K562 (cell line): ENCODE measurements around the gene JUND. TPM values are rescaled to one million over a fixed set of nuclear protein-coding genes. Genes with fewer than 3 reads are reported as not detected.

Experiments used
- CAMTA2 ChIP-seq: fragments of 250-450 bp; sonication (Bioruptor Pico); conservative IDR thresholded peaks from 2 replicates; pipeline ENCODE4 v1.5.1; 2022
- ID3 ChIP-seq, 2 experiments: fragments of 250-450 bp in 1 of 2; fragments of 450-650 bp in 1 of 2; sonication (Bioruptor Pico) in 1 of 2; IDR thresholded peaks; 2 replicates each; pipeline versions ENCODE4 v1.6.1 to v1.8.0; 2016 to 2021; ENCODE audit warnings: mild to moderate bottlenecking in 2 of 2, moderate library complexity in 2 of 2, missing compliant biosample characterization in 1 of 2, missing genetic modification characterization in 1 of 2
- MGA ChIP-seq: fragments of 450-650 bp; IDR thresholded peaks from 2 replicates; pipeline ENCODE4 v1.6.1; 2016; ENCODE audit warnings: mild to moderate bottlenecking, moderate library complexity
- NFRKB ChIP-seq: fragments of 450-650 bp; IDR thresholded peaks from 2 replicates; pipeline ENCODE4 v1.6.1; 2016; ENCODE audit warnings: low read depth
- TBP ChIP-seq: optimal IDR thresholded peaks from 2 replicates; pipeline ENCODE3; 2011; ENCODE audit warnings: low read depth, low read length, improper control_type of control experiment
- ZNF217 ChIP-seq: sonication (generic); formaldehyde crosslinking; IDR thresholded peaks from 2 replicates; pipeline ENCODE4 v1.8.0; 2022; ENCODE audit warnings: mild to moderate bottlenecking, missing genetic modification reagents
- ZNF644 ChIP-seq: fragments of 200-800 bp; sonication (Bioruptor generic); IDR thresholded peaks from 2 replicates; pipeline ENCODE4 v1.6.1; 2016; ENCODE audit warnings: low read depth, missing genetic modification characterization, missing compliant biosample characterization
- polyA plus RNA-seq, 8 experiments: library from polyadenylated mRNA; depleted of rRNA in 4 of 8; stranded (reverse) in 5 of 8; unstranded in 3 of 8; fragments of >200 nt; fragmentation: Nextera tagmentation in 2 of 8; fragmentation: Illumina TruSeq in 1 of 8; extraction: Ambion mirVana in 2 of 8; extraction: Trizol in 1 of 8; gene quantifications; 2 replicates each; pipeline versions ENCODE4 v1.2.1 to v1.2.3, GENCODE V29; 2011 to 2014; ENCODE audit warnings: inconsistent platforms in 1 of 8, missing spikeins in 1 of 8
- total RNA-seq, 7 experiments: library from RNA; depleted of rRNA in 6 of 7; stranded (reverse); fragments of >200 nt in 6 of 7; fragmentation: Illumina TruSeq in 2 of 7; extraction: Trizol in 2 of 7; gene quantifications; 2 replicates each; pipeline versions ENCODE4 v1.2.1 to v1.2.3, GENCODE V29; 2011 to 2021; ENCODE audit warnings: low replicate concordance in 1 of 7
- TF ChIP-seq, protein P1 (sequence below), 3 experiments: fragments of 200-800 bp in 1 of 3; fragments of 250-450 bp in 1 of 3; fragments of 450-650 bp in 1 of 3; sonication (Bioruptor Pico) in 1 of 3; sonication (Bioruptor generic) in 1 of 3; formaldehyde crosslinking in 1 of 3; IDR thresholded peaks; 2 replicates each; pipeline versions ENCODE4 v1.6.1 to v1.8.0; 2016 to 2022; ENCODE audit warnings: mild to moderate bottlenecking in 2 of 3, missing genetic modification characterization in 2 of 3, missing compliant biosample characterization in 1 of 3, moderate library complexity in 1 of 3

JUND gene
- total and polyA plus RNA-seq, 9 of the 15 experiments (the other 6 are each of a cell fraction or from before 2014, with no cell fraction given), result 6.4 to 286 (median 42.3) TPM

DNA sequence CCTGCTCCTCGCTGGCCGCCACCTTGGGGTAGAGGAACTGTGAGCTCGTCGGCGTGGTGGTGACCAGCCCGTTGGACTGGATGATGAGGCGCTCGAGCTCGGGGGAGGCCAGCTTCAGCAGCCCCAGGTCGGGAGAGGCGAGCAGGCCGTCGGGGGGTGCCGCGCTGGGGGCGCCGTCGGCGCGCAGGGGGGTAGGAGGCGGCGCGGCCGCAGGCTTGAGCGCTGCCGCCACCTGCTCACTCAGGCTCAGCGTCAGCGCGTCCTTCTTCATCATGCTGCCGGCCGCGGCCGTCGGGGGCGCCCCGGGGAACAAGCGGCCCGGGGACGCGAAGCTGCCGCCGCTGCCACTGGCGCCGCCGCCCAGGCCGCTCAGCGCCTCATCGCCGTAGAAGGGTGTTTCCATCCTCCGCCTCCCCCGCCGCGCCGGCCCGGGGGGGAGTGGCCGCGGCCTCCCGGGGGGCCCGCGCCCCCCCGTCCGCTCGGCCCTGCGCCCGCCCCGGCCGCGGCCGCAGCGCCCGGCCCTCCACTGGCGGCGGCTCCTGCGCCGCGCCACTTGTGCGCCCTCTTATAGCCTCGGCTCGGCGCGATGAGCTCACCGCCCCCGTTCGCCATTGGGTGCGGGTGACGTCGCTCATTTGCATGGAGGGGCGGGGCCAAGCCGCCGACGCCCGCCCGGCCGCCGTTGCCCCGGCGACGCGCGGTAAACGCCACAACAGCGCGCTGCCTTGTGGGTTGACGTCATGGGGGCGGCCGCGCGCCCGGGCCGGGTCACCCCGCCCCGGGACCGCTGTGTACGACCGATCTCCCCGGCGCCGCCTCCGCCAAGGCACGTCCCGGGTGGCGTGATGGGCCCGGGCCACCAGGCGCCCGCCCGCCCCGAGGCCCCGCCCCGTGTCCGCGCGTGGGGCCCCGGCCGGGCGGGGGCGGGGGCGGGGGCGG, at the start of gene JUND (continued):
- TF ChIP-seq MGA, result no peak
- TF ChIP-seq, protein P1, sequence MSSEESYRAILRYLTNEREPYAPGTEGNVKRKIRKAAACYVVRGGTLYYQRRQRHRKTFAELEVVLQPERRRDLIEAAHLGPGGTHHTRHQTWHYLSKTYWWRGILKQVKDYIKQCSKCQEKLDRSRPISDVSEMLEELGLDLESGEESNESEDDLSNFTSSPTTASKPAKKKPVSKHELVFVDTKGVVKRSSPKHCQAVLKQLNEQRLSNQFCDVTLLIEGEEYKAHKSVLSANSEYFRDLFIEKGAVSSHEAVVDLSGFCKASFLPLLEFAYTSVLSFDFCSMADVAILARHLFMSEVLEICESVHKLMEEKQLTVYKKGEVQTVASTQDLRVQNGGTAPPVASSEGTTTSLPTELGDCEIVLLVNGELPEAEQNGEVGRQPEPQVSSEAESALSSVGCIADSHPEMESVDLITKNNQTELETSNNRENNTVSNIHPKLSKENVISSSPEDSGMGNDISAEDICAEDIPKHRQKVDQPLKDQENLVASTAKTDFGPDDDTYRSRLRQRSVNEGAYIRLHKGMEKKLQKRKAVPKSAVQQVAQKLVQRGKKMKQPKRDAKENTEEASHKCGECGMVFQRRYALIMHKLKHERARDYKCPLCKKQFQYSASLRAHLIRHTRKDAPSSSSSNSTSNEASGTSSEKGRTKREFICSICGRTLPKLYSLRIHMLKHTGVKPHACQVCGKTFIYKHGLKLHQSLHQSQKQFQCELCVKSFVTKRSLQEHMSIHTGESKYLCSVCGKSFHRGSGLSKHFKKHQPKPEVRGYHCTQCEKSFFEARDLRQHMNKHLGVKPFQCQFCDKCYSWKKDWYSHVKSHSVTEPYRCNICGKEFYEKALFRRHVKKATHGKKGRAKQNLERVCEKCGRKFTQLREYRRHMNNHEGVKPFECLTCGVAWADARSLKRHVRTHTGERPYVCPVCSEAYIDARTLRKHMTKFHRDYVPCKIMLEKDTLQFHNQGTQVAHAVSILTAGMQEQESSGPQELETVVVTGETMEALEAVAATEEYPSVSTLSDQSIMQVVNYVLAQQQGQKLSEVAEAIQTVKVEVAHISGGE (CRISPR knock-in tag; IDR thresholded peaks at IDR 0.05), result no peak; a peak in 2 of 6 replicates
- TF ChIP-seq ZNF644, result no peak; the same call in 1 of the 2 replicates
- no peak for TF ChIP-seq ID3 (CRISPR knock-in tag; IDR thresholded peaks at IDR 0.05)
- TF ChIP-seq ID3 (tag; IDR thresholded peaks at IDR 0.05), result peak; percentile 54; the same call in 1 of the 2 replicates
- no peak for TF ChIP-seq ZNF217 (CRISPR knock-in tag)
- peak; percentile 99 for TF ChIP-seq TBP
- TF ChIP-seq NFRKB, result no peak
- no peak for TF ChIP-seq CAMTA2 (CRISPR knock-in tag)
